A549 (cell line): ENCODE measurements around the gene ROR1. TPM values are rescaled to one million over a fixed set of nuclear protein-coding genes. Genes with fewer than 3 reads are reported as not detected.

Experiments
- ATAC-seq, 2 experiments: fragments of 200-7000 bp in 1 of 2; fragments of >200 bp in 1 of 2; cut with Nextera tagmentation in 1 of 2; cut with Tn5 transposase in 1 of 2; 3 replicates each; pipeline versions ENCODE4 v1.8.0 to v1.9.1; 2018 to 2020; ENCODE audit warnings: mild to moderate bottlenecking in 1 of 2, moderate library complexity in 1 of 2
- CTCF ChIA-PET: fragments of 300-600 bp; sonication (Branson Sonifier 250); formaldehyde crosslinking; extraction: SDS; loops from one replicate; lab custom pipeline; 2021; ENCODE audit warnings: antibody characterized with exemption, inconsistent platforms; lab: Yijun Ruan, JAX
- POLR2A ChIA-PET: fragments of 350-600 bp; formaldehyde crosslinking; extraction: SDS; loops from one replicate; lab custom pipeline; 2021; ENCODE audit warnings: antibody characterized with exemption, inconsistent platforms; lab: Yijun Ruan, JAX
- DNase-seq, 2 experiments: peaks; one replicate each; pipeline versions ENCODE4 v3.0.0 to v3.0.0-alpha.2; 2011 to 2016; ENCODE audit warnings: low read depth in 1 of 2, low spot score in 1 of 2
- FAIRE-seq: peaks from 2 replicates; lab custom pipeline; 2011; peaks lifted over from hg19 to GRCh38; lab: Jason Lieb, UNC
- H3K27ac ChIP-seq, 2 experiments: fragments of >200 bp; sonication (Bioruptor Twin); formaldehyde crosslinking; 3 replicates each; pipeline ENCODE4 v1.5.1; 2016 to 2017
- H3K4me1 ChIP-seq: fragments of >200 bp; sonication (Bioruptor Twin); formaldehyde crosslinking; 3 replicates; pipeline ENCODE4 v1.6.1; 2016
- H3K4me2 ChIP-seq: fragments of >200 bp; sonication (Bioruptor Twin); formaldehyde crosslinking; 3 replicates; pipeline ENCODE4 v1.6.1; 2016
- H3K4me3 ChIP-seq: fragments of >200 bp; sonication (Bioruptor Twin); formaldehyde crosslinking; 3 replicates; pipeline ENCODE4 v1.5.1; 2016
- H3K9me3 ChIP-seq: fragments of >200 bp; sonication (Bioruptor Twin); formaldehyde crosslinking; 3 replicates; pipeline ENCODE4 v1.6.1; 2016
- CBX2 ChIP-seq: fragments of 200-600 bp; sonication (generic); IDR thresholded peaks from 2 replicates; pipeline ENCODE4 v1.6.1; 2016; ENCODE audit warnings: low read depth, mild to moderate bottlenecking, borderline replicate concordance
- CHD2 ChIP-seq: fragments of 150-350 bp; IDR thresholded peaks from 2 replicates; pipeline ENCODE4 v1.6.1; 2014; ENCODE audit warnings: low read length; ENCODE audit not compliant: partially characterized antibody
- FOSL2 ChIP-seq, 2 experiments: fragments of 450-650 bp in 1 of 2; fragments of >200 bp in 1 of 2; sonication (Bioruptor Twin) in 1 of 2; formaldehyde crosslinking; IDR thresholded peaks; 2 replicates each; pipeline versions ENCODE4 v1.5.0 to v1.6.1; 2016 to 2020; ENCODE audit warnings: mild to moderate bottlenecking in 1 of 2, moderate library complexity in 1 of 2
- FOXS1 ChIP-seq: fragments of 250-450 bp; sonication (Bioruptor Pico); IDR thresholded peaks from 2 replicates; pipeline ENCODE4 v1.5.0; 2020; ENCODE audit warnings: mild to moderate bottlenecking, moderate library complexity
- HOXA7 ChIP-seq: fragments of 250-450 bp; sonication (Bioruptor Pico); IDR thresholded peaks from 2 replicates; pipeline ENCODE4 v1.5.0; 2020; ENCODE audit warnings: mild to moderate bottlenecking, moderate library complexity
- JUN ChIP-seq, 2 experiments: fragments of >200 bp; sonication (Bioruptor Twin); formaldehyde crosslinking; IDR thresholded peaks; 2 replicates in 1 of 2; 3 replicates in 1 of 2; pipeline ENCODE4 v1.6.1; 2016 to 2017
- KDM1A ChIP-seq: fragments of 200-600 bp; sonication (generic); IDR thresholded peaks from 2 replicates; pipeline ENCODE4 v1.6.1; 2016; ENCODE audit warnings: low read depth, mild to moderate bottlenecking
- MAZ ChIP-seq: fragments of 150-350 bp; IDR thresholded peaks from 2 replicates; pipeline ENCODE4 v1.6.1; 2014; ENCODE audit warnings: antibody characterized with exemption, low read depth, low read length, borderline replicate concordance
- NPAS2 ChIP-seq: fragments of 250-450 bp; sonication (Bioruptor Pico); IDR thresholded peaks from 2 replicates; pipeline ENCODE4 v1.8.0; 2022; ENCODE audit warnings: mild to moderate bottlenecking, moderate library complexity, borderline replicate concordance
- PHF8 ChIP-seq: fragments of 200-600 bp; sonication (generic); IDR thresholded peaks from 2 replicates; pipeline ENCODE4 v1.6.1; 2016; ENCODE audit warnings: low read depth, mild to moderate bottlenecking, antibody characterized with exemption, moderate library complexity, borderline replicate concordance
- RAD21 ChIP-seq, 2 experiments: fragments of >200 bp in 1 of 2; sonication (Bioruptor Twin) in 1 of 2; formaldehyde crosslinking in 1 of 2; IDR thresholded peaks in 1 of 2; conservative IDR thresholded peaks in 1 of 2; 2 replicates in 1 of 2; 3 replicates in 1 of 2; pipeline ENCODE4 v1.6.1; 2012 to 2018; ENCODE audit warnings: inconsistent platforms in 1 of 2
- RFX5 ChIP-seq: fragments of 450-650 bp; IDR thresholded peaks from 2 replicates; pipeline ENCODE4 v1.7.1; 2014; ENCODE audit warnings: antibody characterized with exemption, mild to moderate bottlenecking, moderate library complexity
- SREBF2 ChIP-seq: fragments of 450-650 bp; IDR thresholded peaks from 2 replicates; pipeline ENCODE4 v1.6.1; 2014; ENCODE audit warnings: mild to moderate bottlenecking, moderate library complexity
- ZFP36 ChIP-seq: fragments of 450-650 bp; IDR thresholded peaks from 2 replicates; pipeline ENCODE4 v1.6.1; 2014; ENCODE audit warnings: borderline replicate concordance; ENCODE audit not compliant: partially characterized antibody
- ZNF302 ChIP-seq: fragments of 250-450 bp; sonication (Bioruptor Pico); IDR thresholded peaks from 2 replicates; pipeline ENCODE4 v1.9.0; 2021; ENCODE audit warnings: inconsistent platforms, mild to moderate bottlenecking, moderate library complexity
- WGBS: methylation state at CpG from one replicate; pipeline ENCODE4 v1.1.6; 2017; ENCODE audit errors: missing lambda C conversion rate; 5-methylcytosine and 5-hydroxymethylcytosine counted together
- polyA plus RNA-seq, 4 experiments: library from polyadenylated mRNA; depleted of rRNA in 3 of 4; stranded (reverse); fragments of >200 nt; fragmentation: RNase III in 1 of 4; extraction: RNeasy Plus Mini Kit Qiagen cat#74134 plus additional on column Dnase treatment in 1 of 4; gene quantifications; 2 replicates in 3 of 4; 3 replicates in 1 of 4; pipeline ENCODE4 v1.2.3, GENCODE V29; 2011 to 2017
- TF ChIP-seq, protein P1 (sequence below): fragments of 450-650 bp; IDR thresholded peaks from 2 replicates; pipeline ENCODE4 v1.6.1; 2014; ENCODE audit warnings: antibody characterized with exemption
- TF ChIP-seq, protein P2 (sequence below): fragments of >200 bp; sonication (Bioruptor Twin); formaldehyde crosslinking; IDR thresholded peaks from 2 replicates; pipeline ENCODE4 v1.6.1; 2016
- TF ChIP-seq, protein P3 (sequence below): fragments of 250-450 bp; sonication (Bioruptor Pico); IDR thresholded peaks from 2 replicates; pipeline ENCODE4 v1.5.0; 2021; ENCODE audit warnings: mild to moderate bottlenecking, moderate library complexity, borderline replicate concordance

The ROR1 gene
- polyA plus RNA-seq, 2 of the 4 experiments (the other 2 are of a cell fraction) = 6.5 to 19.0 TPM

DNA sequence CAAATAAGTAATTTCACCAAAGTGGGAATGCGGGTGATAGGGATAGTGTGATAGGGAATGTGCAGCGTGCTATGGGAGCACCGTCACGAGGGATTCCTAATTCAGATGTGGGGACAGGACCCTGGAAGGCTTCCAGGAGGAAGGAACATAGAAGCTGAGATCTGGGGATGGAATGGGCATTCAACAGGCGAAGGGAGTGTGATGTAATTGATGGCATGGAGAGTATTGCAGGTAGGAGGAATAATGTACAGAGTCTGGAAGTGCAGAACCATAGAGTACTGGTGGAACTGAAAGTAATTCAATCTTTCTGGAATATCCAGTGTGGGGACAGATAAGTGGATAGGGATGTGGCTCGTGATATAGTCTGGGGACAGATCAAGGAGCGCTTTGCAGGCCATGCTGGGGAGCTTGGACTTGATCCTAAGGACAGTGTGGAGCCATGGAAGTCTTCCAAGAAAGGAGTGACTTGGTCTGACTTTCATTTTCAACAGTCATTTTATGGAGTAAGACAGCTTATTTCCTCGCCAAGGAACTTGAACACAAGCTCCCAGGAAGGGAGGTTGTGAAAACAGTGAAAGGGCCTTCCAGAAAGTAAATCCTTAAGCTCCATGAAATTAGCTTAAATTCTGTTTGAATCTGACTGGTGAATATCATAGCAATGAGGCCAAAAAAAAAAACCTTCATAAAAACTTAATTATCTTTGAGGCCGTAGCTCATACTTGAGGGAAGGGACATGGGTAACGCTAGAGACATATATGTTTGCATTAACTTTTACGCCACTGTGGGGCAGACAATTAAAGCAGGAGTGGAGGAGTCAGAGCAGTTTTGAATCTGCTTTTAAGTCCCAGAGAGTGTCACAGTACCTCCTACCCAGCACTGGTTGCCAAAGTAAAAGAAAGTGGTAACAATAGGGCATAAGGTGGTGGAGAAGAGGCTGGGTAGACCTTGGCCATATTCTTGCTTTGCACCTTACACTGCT lies 55.8 kb downstream of the ROR1 start:
- DNase-seq (no peak), FAIRE-seq (no peak), ATAC-seq (no peak)
- CTCF ChIA-PET = interaction anchor here (0.9 to 1.2 kb wide), 2 partner anchors 16 to 138 kb away, joined by 3 to 4 read pairs; no protein-coding TSS in a partner anchor
- TF ChIP-seq, protein P1, sequence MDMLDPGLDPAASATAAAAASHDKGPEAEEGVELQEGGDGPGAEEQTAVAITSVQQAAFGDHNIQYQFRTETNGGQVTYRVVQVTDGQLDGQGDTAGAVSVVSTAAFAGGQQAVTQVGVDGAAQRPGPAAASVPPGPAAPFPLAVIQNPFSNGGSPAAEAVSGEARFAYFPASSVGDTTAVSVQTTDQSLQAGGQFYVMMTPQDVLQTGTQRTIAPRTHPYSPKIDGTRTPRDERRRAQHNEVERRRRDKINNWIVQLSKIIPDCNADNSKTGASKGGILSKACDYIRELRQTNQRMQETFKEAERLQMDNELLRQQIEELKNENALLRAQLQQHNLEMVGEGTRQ = no peak
- TF ChIP-seq PHF8 (no peak), MAZ (no peak), ZFP36 (no peak), RAD21 (conservative IDR thresholded peaks at IDR 0.05 in 1 of 2, IDR thresholded peaks at IDR 0.05 in 1 of 2) (no peak), NPAS2 (CRISPR knock-in tag) (no peak), FOXS1 (CRISPR knock-in tag) (no peak)
- TF ChIP-seq, protein P2, sequence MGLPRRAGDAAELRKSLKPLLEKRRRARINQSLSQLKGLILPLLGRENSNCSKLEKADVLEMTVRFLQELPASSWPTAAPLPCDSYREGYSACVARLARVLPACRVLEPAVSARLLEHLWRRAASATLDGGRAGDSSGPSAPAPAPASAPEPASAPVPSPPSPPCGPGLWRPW = no peak
- Histone ChIP-seq H3K9me3 (no peaks in the 10 kb centered on the region), H3K27ac (no peak overlapping the region), H3K4me2 (no peak overlapping the region), H3K4me3 (no peak overlapping the region), H3K4me1 (peaks cover 31% of the 10 kb centered on the region)
- 94% methylated on average over 11 of the region's 11 CpGs for WGBS
- POLR2A ChIA-PET = no interaction called here

DNA sequence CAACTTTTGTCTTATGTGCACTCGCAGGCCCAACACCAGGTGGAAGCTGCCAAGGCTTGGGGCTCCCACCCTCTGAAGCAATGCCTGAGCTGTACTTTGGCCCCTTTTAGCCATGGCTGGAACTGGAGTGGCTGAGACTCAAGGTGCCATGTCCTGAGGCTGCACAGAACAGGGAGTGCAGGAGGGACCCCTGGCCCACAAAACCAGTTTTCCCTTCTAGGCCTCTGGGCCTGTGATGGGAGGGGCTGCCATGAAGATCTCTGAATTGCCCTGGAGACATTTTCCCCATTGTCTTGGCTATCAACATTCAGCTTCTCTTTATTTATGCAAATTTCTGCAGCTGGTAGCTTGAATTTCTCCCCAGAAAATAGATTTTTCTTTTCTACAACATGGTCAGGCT lies 57.6 kb downstream of the ROR1 start:
- ChIA-PET CTCF (no interaction called here), POLR2A (no interaction called here)
- DNase-seq (no peak), ATAC-seq (no peak), FAIRE-seq (no peak)
- 100% methylated on average over 1 of the region's 1 CpG for WGBS
- Histone ChIP-seq H3K4me1 (peaks cover 44% of the 10 kb centered on the region), H3K9me3 (no peaks in the 10 kb centered on the region), H3K4me2 (no peak overlapping the region), H3K27ac (no peak overlapping the region), H3K4me3 (no peak overlapping the region)
- no peak for TF ChIP-seq FOSL2 (IDR thresholded peaks at IDR 0.05)
- TF ChIP-seq FOSL2 (CRISPR knock-in tag; IDR thresholded peaks at IDR 0.05) = no peak
- no peak for TF ChIP-seq MAZ
- no peak for TF ChIP-seq CHD2
- no peak for TF ChIP-seq RFX5
- no peak for TF ChIP-seq SREBF2
- TF ChIP-seq KDM1A = no peak
- no peak for TF ChIP-seq HOXA7 (CRISPR knock-in tag)

DNA sequence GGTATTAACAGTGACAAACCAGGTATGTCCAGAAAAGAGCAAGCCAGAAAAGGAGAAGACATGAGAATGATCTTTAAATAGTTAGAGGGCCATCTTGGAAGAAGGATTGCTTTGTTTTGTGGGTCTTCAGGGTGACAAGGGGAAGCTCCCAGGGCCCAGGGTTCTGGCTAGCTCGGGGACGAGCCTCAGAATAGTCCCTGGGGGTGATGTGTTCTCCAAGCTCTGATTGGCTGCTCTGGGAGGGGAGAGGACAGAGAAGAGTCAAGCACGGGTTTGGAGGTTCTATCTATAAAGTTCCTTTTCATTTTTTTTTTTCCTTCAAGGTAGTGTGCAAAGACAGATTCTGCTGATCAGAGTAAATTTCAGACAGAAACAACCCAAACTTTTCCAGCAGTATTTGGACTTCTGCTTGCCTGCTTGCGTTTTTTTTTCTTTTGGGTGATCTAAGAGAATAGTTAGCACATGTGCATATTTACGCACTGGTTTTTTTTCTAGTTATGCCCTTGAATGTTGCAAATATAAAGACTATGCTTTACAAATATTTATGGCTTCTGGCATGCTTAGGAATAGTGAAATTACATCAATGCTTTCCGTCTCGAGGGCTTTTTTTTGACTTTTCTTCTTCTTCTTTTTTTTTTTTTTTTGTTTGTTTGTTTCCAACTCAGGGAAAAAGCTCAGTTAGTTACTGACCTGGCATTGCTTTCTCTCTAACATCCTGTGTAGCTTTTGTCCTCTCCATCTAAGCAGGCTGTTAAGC lies 59.7 kb downstream of the ROR1 start:
- Histone ChIP-seq H3K4me2 (no peak overlapping the region), H3K27ac (no peak overlapping the region), H3K4me1 (peaks cover 31% of the 10 kb centered on the region), H3K4me3 (no peak overlapping the region), H3K9me3 (no peaks in the 10 kb centered on the region)
- ChIA-PET POLR2A (interaction anchor here (0.7 kb wide), 1 partner anchor 270 kb away, joined by 6 read pairs; no protein-coding TSS in a partner anchor), CTCF (interaction anchor here (0.7 kb wide), 1 partner anchor 260 kb away, joined by 4 read pairs; no protein-coding TSS in a partner anchor)
- DNase-seq (no peak), FAIRE-seq (no peak), ATAC-seq (no peak)
- WGBS = 82% methylated on average over 7 of the region's 7 CpGs
- TF ChIP-seq ZNF302 (CRISPR knock-in tag) (no peak), RFX5 (no peak), JUN (IDR thresholded peaks at IDR 0.05) (no peak), CBX2 (no peak)
- TF ChIP-seq, protein P3, sequence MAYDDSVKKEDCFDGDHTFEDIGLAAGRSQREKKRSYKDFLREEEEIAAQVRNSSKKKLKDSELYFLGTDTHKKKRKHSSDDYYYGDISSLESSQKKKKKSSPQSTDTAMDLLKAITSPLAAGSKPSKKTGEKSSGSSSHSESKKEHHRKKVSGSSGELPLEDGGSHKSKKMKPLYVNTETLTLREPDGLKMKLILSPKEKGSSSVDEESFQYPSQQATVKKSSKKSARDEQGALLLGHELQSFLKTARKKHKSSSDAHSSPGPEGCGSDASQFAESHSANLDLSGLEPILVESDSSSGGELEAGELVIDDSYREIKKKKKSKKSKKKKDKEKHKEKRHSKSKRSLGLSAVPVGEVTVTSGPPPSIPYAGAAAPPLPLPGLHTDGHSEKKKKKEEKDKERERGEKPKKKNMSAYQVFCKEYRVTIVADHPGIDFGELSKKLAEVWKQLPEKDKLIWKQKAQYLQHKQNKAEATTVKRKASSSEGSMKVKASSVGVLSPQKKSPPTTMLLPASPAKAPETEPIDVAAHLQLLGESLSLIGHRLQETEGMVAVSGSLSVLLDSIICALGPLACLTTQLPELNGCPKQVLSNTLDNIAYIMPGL (CRISPR knock-in tag) = no peak
